H9 (cell line): ENCODE data around the gene FADD. TPM values are rescaled to one million over a fixed set of nuclear protein-coding genes. Genes with fewer than 3 reads are reported as not detected.

Experiments
- DNase-seq: peaks from one replicate; pipeline ENCODE4 v3.0.0-alpha.2; 2017
- H2AFZ ChIP-seq: one replicate; pipeline ENCODE4 v1.6.1; 2013; ENCODE audit warnings: mild to moderate bottlenecking, low read length, control low read depth, moderate library complexity
- H2AK5ac ChIP-seq: 2 replicates; pipeline ENCODE4 v1.6.1; 2013; ENCODE audit warnings: low read length, control low read depth, mixed read lengths; ENCODE audit not compliant: insufficient read length
- H2BK120ac ChIP-seq: one replicate; pipeline ENCODE4 v1.6.1; 2013; ENCODE audit warnings: low read depth, mild to moderate bottlenecking, low read length, control low read depth, inconsistent platforms; ENCODE audit not compliant: poor library complexity, severe bottlenecking
- H2BK12ac ChIP-seq: 2 replicates; pipeline ENCODE4 v1.6.1; 2013; ENCODE audit warnings: low read length, control low read depth, mixed read lengths, low read depth; ENCODE audit not compliant: insufficient read length
- H2BK15ac ChIP-seq: 2 replicates; pipeline ENCODE4 v1.6.1; 2013; ENCODE audit warnings: low read depth, low read length, control low read depth
- H2BK20ac ChIP-seq: one replicate; pipeline ENCODE4 v1.6.1; 2013; ENCODE audit warnings: low read depth, mild to moderate bottlenecking, low read length, control low read depth, inconsistent platforms; ENCODE audit not compliant: poor library complexity, severe bottlenecking
- H2BK5ac ChIP-seq: 2 replicates; pipeline ENCODE4 v1.6.1; 2013; ENCODE audit warnings: low read length, control low read depth, mixed read lengths; ENCODE audit not compliant: insufficient read length
- H3K14ac ChIP-seq: 2 replicates; pipeline ENCODE4 v1.6.1; 2013; ENCODE audit warnings: low read length, control low read depth; ENCODE audit not compliant: insufficient read depth
- H3K18ac ChIP-seq: 2 replicates; pipeline ENCODE4 v1.6.1; 2013; ENCODE audit warnings: low read depth, mild to moderate bottlenecking, mixed read lengths, low read length, control low read depth; ENCODE audit not compliant: insufficient read length
- H3K23ac ChIP-seq: 2 replicates; pipeline ENCODE4 v1.6.1; 2013; ENCODE audit warnings: low read length, control low read depth, mixed read lengths, low read depth; ENCODE audit not compliant: insufficient read length
- H3K23me2 ChIP-seq: 2 replicates; pipeline ENCODE4 v1.6.1; 2013; ENCODE audit warnings: low read depth, mild to moderate bottlenecking, mixed read lengths, low read length, control low read depth; ENCODE audit not compliant: insufficient read length, poor library complexity, severe bottlenecking
- H3K27ac ChIP-seq: 2 replicates; pipeline ENCODE4 v1.5.1; 2013; ENCODE audit warnings: low read length, control low read depth, mixed read lengths, low read depth; ENCODE audit not compliant: insufficient read length
- H3K27me3 ChIP-seq: 2 replicates; pipeline ENCODE4 v1.6.1; 2013; ENCODE audit warnings: low read length, control low read depth, inconsistent platforms; ENCODE audit not compliant: insufficient read depth
- H3K4ac ChIP-seq: 2 replicates; pipeline ENCODE4 v1.6.1; 2013; ENCODE audit warnings: low read depth, mild to moderate bottlenecking, control low read depth, inconsistent platforms, low read length, moderate library complexity
- H3K4me1 ChIP-seq: 2 replicates; pipeline ENCODE4 v1.6.1; 2013; ENCODE audit warnings: low read length, control low read depth, inconsistent platforms; ENCODE audit not compliant: insufficient read depth
- H3K4me2 ChIP-seq: 2 replicates; pipeline ENCODE4 v1.6.1; 2013; ENCODE audit warnings: low read length, control low read depth, mixed read lengths; ENCODE audit not compliant: insufficient read length, insufficient read depth
- H3K56ac ChIP-seq: 2 replicates; pipeline ENCODE4 v1.6.1; 2013; ENCODE audit warnings: low read depth, mild to moderate bottlenecking, mixed read lengths, low read length, control low read depth; ENCODE audit not compliant: insufficient read length
- H3K79me1 ChIP-seq: 2 replicates; pipeline ENCODE4 v1.6.1; 2013; ENCODE audit warnings: low read depth, mild to moderate bottlenecking, moderate library complexity, low read length, control low read depth, inconsistent platforms; ENCODE audit not compliant: insufficient read depth, poor library complexity, severe bottlenecking
- H3K79me2 ChIP-seq: 2 replicates; pipeline ENCODE4 v1.6.1; 2013; ENCODE audit warnings: low read length, control low read depth, inconsistent platforms; ENCODE audit not compliant: insufficient read depth
- H3K9ac ChIP-seq: 2 replicates; pipeline ENCODE4 v1.6.1; 2013; ENCODE audit warnings: low read length, control low read depth, mixed read lengths; ENCODE audit not compliant: insufficient read length; ENCODE audit errors: extremely low read depth
- H3K9me3 ChIP-seq: one replicate; pipeline ENCODE4 v1.6.1; 2013; ENCODE audit warnings: low read depth, low read length, inconsistent platforms; ENCODE audit not compliant: control insufficient read depth
- H3T11ph ChIP-seq: one replicate; pipeline ENCODE4 v1.6.1; 2013; ENCODE audit warnings: mild to moderate bottlenecking, low read length, control low read depth, inconsistent platforms
- H4K20me1 ChIP-seq: one replicate; pipeline ENCODE4 v1.6.1; 2013; ENCODE audit not compliant: control insufficient read depth, insufficient read length, insufficient read depth
- H4K5ac ChIP-seq: 2 replicates; pipeline ENCODE4 v1.6.1; 2013; ENCODE audit warnings: low read depth, mild to moderate bottlenecking, mixed read lengths, low read length, control low read depth; ENCODE audit not compliant: insufficient read length
- H4K8ac ChIP-seq: replicated peaks from 2 replicates; pipeline ENCODE4 v1.6.1; 2013; ENCODE audit warnings: low read length, control low read depth, mixed read lengths, low read depth; ENCODE audit not compliant: insufficient read length
- H4K91ac ChIP-seq: 2 replicates; pipeline ENCODE4 v1.6.1; 2013; ENCODE audit warnings: low read depth, mild to moderate bottlenecking, moderate library complexity, mixed read lengths, low read length, control low read depth; ENCODE audit not compliant: insufficient read length
- H3K27ac Mint-ChIP-seq, 3 experiments: 2 replicates in 2 of 3; 3 replicates in 1 of 3; pipeline ENCODE4 v1.8.0; 2020 to 2021; ENCODE audit warnings: mixed read lengths in 3 of 3, mild to moderate bottlenecking in 1 of 3, moderate library complexity in 1 of 3
- H3K27me3 Mint-ChIP-seq: 2 replicates; pipeline ENCODE4 v1.8.0; 2021; ENCODE audit warnings: low read depth, mild to moderate bottlenecking, moderate library complexity, mixed read lengths
- H3K36me3 Mint-ChIP-seq, 3 experiments: 2 replicates in 2 of 3; 3 replicates in 1 of 3; pipeline ENCODE4 v1.8.0; 2020 to 2021; ENCODE audit warnings: low read depth in 3 of 3, mixed read lengths in 3 of 3; ENCODE audit not compliant: insufficient read depth in 1 of 3
- H3K4me1 Mint-ChIP-seq, 2 experiments: 2 replicates each; pipeline ENCODE4 v1.8.0; 2020; ENCODE audit warnings: mixed read lengths in 2 of 2
- H3K4me3 Mint-ChIP-seq, 2 experiments: 2 replicates in 1 of 2; 3 replicates in 1 of 2; pipeline ENCODE4 v1.8.0; 2020 to 2021; ENCODE audit warnings: mild to moderate bottlenecking in 2 of 2, mixed read lengths in 2 of 2, moderate library complexity in 1 of 2
- H3K9me3 Mint-ChIP-seq, 2 experiments: 2 replicates in 1 of 2; 3 replicates in 1 of 2; pipeline ENCODE4 v1.8.0; 2020; ENCODE audit warnings: mild to moderate bottlenecking in 2 of 2, mixed read lengths in 2 of 2, moderate library complexity in 1 of 2
- WGBS: extraction: QIAGEN DNeasy Blood & Tissue Kit; methylation state at CpG from one replicate; pipeline ENCODE4 v1.1.7; 2013; ENCODE audit warnings: missing lambda C conversion rate, low lambda C conversion rate, mixed read lengths; ENCODE audit not compliant: insufficient read length; ENCODE audit errors: extremely low coverage; 5-methylcytosine and 5-hydroxymethylcytosine counted together
- total RNA-seq: library from RNA; stranded (reverse); gene quantifications from 2 replicates; pipeline ENCODE4 v1.2.1, GENCODE V29; 2021
- TF ChIP-seq, protein P1 (sequence below): fragments of 200-600 bp; sonication (generic); conservative IDR thresholded peaks from 3 replicates; pipeline ENCODE4 v1.8.0; 2021; ENCODE audit warnings: antibody characterized with exemption, mild to moderate bottlenecking

The FADD gene
- total RNA-seq, 1 experiment from 2014 or later = 51.1 TPM

DNA sequence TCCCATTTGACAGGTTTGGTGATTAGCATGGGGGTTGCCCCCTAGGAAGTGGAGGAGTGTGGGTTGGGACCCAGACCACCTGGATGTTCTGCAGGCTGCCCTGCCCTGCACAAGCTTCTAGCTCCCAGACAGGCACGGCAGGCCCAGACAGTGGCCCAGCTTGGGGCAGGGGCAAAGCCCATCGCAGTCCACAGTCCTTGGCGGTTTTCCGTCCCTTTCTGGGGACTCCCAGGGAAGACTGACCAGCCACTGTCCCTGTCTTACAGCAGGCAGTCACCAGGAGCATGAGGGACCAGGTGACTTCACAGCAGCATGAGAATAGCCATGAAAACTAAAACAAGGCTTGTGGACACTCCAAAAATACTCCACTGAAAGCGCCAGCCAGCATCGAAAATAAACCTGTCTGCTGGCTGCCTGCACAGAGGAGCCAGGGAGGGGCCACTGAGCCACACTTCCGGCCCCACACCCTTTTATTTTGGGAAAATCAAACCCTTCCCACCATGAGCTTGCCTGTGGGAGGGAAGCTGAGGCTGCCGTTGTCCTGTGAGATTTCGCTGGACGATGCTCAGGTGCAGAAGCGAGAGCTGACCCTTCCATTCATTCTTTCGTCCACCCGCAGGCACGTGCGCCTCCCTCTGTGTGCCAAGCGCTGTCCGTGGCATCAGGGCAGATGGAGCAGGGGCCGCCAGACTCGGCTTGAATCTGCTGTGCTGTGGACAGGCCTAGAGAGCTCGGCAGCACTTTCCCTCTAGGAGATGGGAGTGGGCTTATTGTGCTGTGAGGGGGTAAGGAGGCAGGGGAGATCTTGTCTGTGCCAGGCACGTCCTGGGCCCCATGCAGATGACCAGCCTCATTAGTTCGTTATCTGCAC lies 28.0 kb downstream of the FADD start:
- Histone ChIP-seq H2BK20ac (no peak overlapping the region), H2BK120ac (no peak overlapping the region), H3K9me3 (no peaks in the 10 kb centered on the region), H2AK5ac (no peak overlapping the region), H4K20me1 (no peaks in the 10 kb centered on the region), H4K91ac (no peak overlapping the region), H3K79me1 (no peaks in the 10 kb centered on the region), H3K27ac (no peak overlapping the region), H3K79me2 (no peaks in the 10 kb centered on the region), H2AFZ (no peak overlapping the region), H2BK5ac (no peak overlapping the region), H3K23ac (no peak overlapping the region), H3K27me3 (no peaks in the 10 kb centered on the region), H4K5ac (no peak overlapping the region), H3K9ac (no peak overlapping the region), H3K23me2 (no peaks in the 10 kb centered on the region), H3K56ac (no peak overlapping the region), H3K18ac (no peak overlapping the region), H3K4me1 (no peaks in the 10 kb centered on the region), H3K14ac (no peak overlapping the region), H2BK15ac (no peak overlapping the region), H3K4me2 (no peak overlapping the region), H4K8ac (no peak overlapping the region), H2BK12ac (no peak overlapping the region), H3K4ac (no peak overlapping the region), H3T11ph (no peak overlapping the region)
- Mint-ChIP-seq H3K4me1 (peaks cover 10 to 11% of the 10 kb centered on the region in 2 experiments), H3K4me3 (no peak overlapping the region), H3K27ac (no peak overlapping the region), H3K9me3 (peaks cover 0 to 2% of the 10 kb centered on the region in 2 experiments; a peak in 1 of 5 replicates), H3K27me3 (peaks cover 6% of the 10 kb centered on the region), H3K36me3 (no peaks in the 10 kb centered on the region)
- WGBS = no CpG with 5 or more reads among the region's 22 CpGs
- TF ChIP-seq, protein P1, sequence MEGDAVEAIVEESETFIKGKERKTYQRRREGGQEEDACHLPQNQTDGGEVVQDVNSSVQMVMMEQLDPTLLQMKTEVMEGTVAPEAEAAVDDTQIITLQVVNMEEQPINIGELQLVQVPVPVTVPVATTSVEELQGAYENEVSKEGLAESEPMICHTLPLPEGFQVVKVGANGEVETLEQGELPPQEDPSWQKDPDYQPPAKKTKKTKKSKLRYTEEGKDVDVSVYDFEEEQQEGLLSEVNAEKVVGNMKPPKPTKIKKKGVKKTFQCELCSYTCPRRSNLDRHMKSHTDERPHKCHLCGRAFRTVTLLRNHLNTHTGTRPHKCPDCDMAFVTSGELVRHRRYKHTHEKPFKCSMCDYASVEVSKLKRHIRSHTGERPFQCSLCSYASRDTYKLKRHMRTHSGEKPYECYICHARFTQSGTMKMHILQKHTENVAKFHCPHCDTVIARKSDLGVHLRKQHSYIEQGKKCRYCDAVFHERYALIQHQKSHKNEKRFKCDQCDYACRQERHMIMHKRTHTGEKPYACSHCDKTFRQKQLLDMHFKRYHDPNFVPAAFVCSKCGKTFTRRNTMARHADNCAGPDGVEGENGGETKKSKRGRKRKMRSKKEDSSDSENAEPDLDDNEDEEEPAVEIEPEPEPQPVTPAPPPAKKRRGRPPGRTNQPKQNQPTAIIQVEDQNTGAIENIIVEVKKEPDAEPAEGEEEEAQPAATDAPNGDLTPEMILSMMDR = no peak
- DNase-seq = no peak
